WI38 (cell line): ENCODE measurements around the gene OPN1SW.

Experiments used
- H3K4me3 ChIP-seq: 2 replicates; pipeline ENCODE4 v1.5.1; 2011; ENCODE audit warnings: low read depth, mild to moderate bottlenecking, control low read depth, low read length
- TF ChIP-seq, protein P1 (sequence below): IDR thresholded peaks from 2 replicates; pipeline ENCODE4 v1.5.1; 2012; ENCODE audit warnings: low read depth, mild to moderate bottlenecking, control low read depth, low read length

Gene OPN1SW

DNA sequence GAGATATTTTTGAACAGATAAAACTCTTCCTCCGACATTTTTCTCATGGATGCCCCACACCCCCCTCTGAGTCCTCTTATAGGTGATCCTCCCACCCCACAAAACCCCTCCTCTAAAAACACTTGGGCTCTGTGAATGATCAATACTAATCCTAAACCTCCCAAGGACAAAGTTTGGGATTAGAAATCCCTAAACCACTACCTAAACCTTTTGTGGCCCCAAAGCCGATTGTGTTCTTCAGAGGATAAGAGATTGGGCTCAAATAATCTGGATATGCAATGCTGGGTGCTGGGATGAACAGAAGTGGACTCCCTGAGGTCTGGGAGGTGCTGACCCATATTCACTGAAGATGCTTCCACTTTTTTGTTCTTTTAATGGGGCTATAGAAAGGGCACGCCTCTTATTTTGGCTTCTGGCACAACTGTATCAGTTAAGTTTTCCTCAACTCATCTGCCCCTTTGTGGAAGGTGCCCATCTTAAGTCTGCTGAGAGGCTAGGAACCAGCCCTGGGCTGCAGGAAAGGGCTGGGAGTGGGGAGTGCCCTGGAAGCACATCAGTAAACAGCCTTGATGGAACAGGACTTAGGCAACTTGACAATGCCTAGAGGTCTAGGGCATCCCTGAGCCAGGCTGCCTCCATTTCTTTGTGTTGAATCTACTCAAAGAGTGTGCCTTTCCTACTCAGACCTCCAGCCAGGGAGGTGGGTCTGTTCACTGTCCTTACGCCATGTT lies at the start of gene OPN1SW:
Gene OPN1SW, minus strand, starts transcription at position 51 of the 731 bp plus-strand sequence. Its CDS starts 13 bp downstream, at position 38.
- H3K4me3 ChIP-seq: no peak within 1 kb of the TSS
- TF ChIP-seq, protein P1, sequence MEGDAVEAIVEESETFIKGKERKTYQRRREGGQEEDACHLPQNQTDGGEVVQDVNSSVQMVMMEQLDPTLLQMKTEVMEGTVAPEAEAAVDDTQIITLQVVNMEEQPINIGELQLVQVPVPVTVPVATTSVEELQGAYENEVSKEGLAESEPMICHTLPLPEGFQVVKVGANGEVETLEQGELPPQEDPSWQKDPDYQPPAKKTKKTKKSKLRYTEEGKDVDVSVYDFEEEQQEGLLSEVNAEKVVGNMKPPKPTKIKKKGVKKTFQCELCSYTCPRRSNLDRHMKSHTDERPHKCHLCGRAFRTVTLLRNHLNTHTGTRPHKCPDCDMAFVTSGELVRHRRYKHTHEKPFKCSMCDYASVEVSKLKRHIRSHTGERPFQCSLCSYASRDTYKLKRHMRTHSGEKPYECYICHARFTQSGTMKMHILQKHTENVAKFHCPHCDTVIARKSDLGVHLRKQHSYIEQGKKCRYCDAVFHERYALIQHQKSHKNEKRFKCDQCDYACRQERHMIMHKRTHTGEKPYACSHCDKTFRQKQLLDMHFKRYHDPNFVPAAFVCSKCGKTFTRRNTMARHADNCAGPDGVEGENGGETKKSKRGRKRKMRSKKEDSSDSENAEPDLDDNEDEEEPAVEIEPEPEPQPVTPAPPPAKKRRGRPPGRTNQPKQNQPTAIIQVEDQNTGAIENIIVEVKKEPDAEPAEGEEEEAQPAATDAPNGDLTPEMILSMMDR: no peak

GRCh38 chr7:128821724-128822123 lies 46.1 kb upstream of the OPN1SW start:
- no peak overlapping the region for H3K4me3 ChIP-seq
- TF ChIP-seq, protein P1: no peak

DNA sequence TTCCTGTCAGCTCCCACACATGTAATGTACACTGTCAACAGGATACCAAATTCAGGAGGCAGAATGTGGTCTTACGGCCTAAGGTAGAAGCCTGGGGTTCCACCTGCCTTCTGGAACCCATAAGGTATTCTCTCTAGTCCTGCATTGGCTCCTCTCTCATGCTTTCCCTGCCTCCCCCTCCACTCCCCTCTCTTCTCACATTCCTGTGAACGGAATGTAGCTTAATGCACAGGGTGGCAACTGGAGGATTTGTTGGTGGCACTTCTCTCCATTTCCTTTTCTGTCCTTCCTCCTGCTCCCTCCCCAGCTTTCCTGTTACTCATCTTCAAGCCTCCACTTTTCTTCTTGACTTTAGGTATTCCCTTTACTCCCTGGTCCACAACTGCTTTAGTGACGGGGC lies 43.1 kb upstream of the OPN1SW start:
- no peak overlapping the region for H3K4me3 ChIP-seq
- TF ChIP-seq, protein P1: no peak

- TF ChIP-seq, protein P1: no peak
Observed at GRCh38 chr7:128815289-128815942, 39.8 kb upstream of the OPN1SW start.

GRCh38 chr7:128814499-128814898 lies 38.9 kb upstream of the OPN1SW start:
- TF ChIP-seq, protein P1: no peak
- no peak overlapping the region for H3K4me3 ChIP-seq

More at GRCh38 chr7:128815289-128815942, 39.8 kb upstream of the OPN1SW start:
- H3K4me3 ChIP-seq: no peak overlapping the region

- TF ChIP-seq, protein P1: no peak
- no peak overlapping the region for H3K4me3 ChIP-seq
Observed at GRCh38 chr7:128812514-128813168, 37.0 kb upstream of the OPN1SW start.
